Measurements from ENCODE around the gene CACHD1. TPM values are rescaled to one million over a fixed set of nuclear protein-coding genes. Genes with fewer than 3 reads are reported as not detected.

Gene CACHD1
- total RNA-seq, 3 donors from 2014 or later (not counting 1 experiment from before 2014, with no cell fraction given): not detected

DNA sequence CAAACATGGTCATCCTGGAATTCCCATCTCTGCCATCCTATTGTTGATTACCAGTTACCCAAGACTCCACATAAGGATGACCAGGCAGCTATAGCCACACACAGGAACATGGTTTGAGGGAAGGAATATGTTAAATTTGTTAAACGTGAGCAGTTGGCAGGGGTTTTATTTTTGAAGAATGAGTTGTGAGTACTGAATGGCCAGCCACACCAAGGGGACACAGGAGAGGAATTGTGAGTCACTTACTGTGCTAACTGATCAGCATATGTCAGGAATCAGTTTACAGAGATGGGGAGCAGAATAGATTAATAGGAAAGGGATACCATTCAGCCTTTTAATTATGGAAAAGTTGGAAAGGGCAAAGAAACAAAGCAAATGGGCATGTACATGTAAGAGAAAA is 235.7 kb downstream of the CACHD1 start:
- TF ChIP-seq, protein P1, sequence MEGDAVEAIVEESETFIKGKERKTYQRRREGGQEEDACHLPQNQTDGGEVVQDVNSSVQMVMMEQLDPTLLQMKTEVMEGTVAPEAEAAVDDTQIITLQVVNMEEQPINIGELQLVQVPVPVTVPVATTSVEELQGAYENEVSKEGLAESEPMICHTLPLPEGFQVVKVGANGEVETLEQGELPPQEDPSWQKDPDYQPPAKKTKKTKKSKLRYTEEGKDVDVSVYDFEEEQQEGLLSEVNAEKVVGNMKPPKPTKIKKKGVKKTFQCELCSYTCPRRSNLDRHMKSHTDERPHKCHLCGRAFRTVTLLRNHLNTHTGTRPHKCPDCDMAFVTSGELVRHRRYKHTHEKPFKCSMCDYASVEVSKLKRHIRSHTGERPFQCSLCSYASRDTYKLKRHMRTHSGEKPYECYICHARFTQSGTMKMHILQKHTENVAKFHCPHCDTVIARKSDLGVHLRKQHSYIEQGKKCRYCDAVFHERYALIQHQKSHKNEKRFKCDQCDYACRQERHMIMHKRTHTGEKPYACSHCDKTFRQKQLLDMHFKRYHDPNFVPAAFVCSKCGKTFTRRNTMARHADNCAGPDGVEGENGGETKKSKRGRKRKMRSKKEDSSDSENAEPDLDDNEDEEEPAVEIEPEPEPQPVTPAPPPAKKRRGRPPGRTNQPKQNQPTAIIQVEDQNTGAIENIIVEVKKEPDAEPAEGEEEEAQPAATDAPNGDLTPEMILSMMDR (IDR thresholded peaks at IDR 0.05): no peak
- Mint-ChIP-seq H3K4me1 (no peaks in the 10 kb centered on the region), H3K27me3 (ENCODE audit: low read depth in 2 of 2) (peaks cover 8 to 12% of the 10 kb centered on the region in 2 donors), H3K9me3 (no peaks in the 10 kb centered on the region), H3K4me3 (no peak overlapping the region), H3K27ac (no peak overlapping the region), H3K36me3 (no peaks in the 10 kb centered on the region)
- no peaks in the 10 kb centered on the region for H3K4me1 ChIP-seq (ENCODE audit: control insufficient read depth, insufficient read depth, low read length)
- DNase-seq (no peak), ATAC-seq (no peak)
- no peaks in the 10 kb centered on the region for H3K9me3 ChIP-seq (ENCODE audit: control insufficient read depth, insufficient read depth, low read length)
- no peak overlapping the region for H3K27ac ChIP-seq (ENCODE audit: low read length)
- H3K27me3 ChIP-seq (ENCODE audit: control insufficient read depth, insufficient read depth, low read length): no peaks in the 10 kb centered on the region
- 81% methylated on average over 1 of the region's 1 CpG for WGBS (ENCODE audit: insufficient coverage)
- H3K36me3 ChIP-seq (ENCODE audit: control insufficient read depth, insufficient read depth, low read length): no peaks in the 10 kb centered on the region
- H3K4me3 ChIP-seq (ENCODE audit: low read length): no peak overlapping the region
- intact Hi-C loops (cut with micrococcal nuclease): no loop called here

GRCh38 chr1:64711266-64711665 is 241.3 kb downstream of the CACHD1 start:
- Mint-ChIP-seq H3K9me3 (no peaks in the 10 kb centered on the region), H3K27ac (no peak overlapping the region), H3K36me3 (no peaks in the 10 kb centered on the region), H3K4me3 (no peak overlapping the region), H3K27me3 (ENCODE audit: low read depth in 2 of 2) (peaks cover 10 to 19% of the 10 kb centered on the region in 2 donors), H3K4me1 (no peaks in the 10 kb centered on the region)
- Histone ChIP-seq H3K4me3 (ENCODE audit: low read length) (no peak overlapping the region), H3K9me3 (ENCODE audit: control insufficient read depth, insufficient read depth, low read length) (no peaks in the 10 kb centered on the region), H3K27ac (ENCODE audit: low read length) (no peak overlapping the region), H3K4me1 (ENCODE audit: control insufficient read depth, insufficient read depth, low read length) (no peaks in the 10 kb centered on the region), H3K27me3 (ENCODE audit: control insufficient read depth, insufficient read depth, low read length) (no peaks in the 10 kb centered on the region), H3K36me3 (ENCODE audit: control insufficient read depth, insufficient read depth, low read length) (no peaks in the 10 kb centered on the region)
- intact Hi-C loops (cut with micrococcal nuclease): no loop called here
- TF ChIP-seq, protein P1 (IDR thresholded peaks at IDR 0.05): no peak
- 20% methylated on average over 1 of the region's 1 CpG for WGBS (ENCODE audit: insufficient coverage)
- ATAC-seq (no peak), DNase-seq (no peak)

- H3K4me3 ChIP-seq (ENCODE audit: low read length): no peak overlapping the region
- intact Hi-C loops (cut with micrococcal nuclease): no loop called here
- no peaks in the 10 kb centered on the region for H3K4me1 ChIP-seq (ENCODE audit: control insufficient read depth, insufficient read depth, low read length)
- H3K9me3 ChIP-seq (ENCODE audit: control insufficient read depth, insufficient read depth, low read length): no peaks in the 10 kb centered on the region
- H3K27me3 ChIP-seq (ENCODE audit: control insufficient read depth, insufficient read depth, low read length): no peaks in the 10 kb centered on the region
- Mint-ChIP-seq H3K9me3 (no peaks in the 10 kb centered on the region), H3K27ac (no peak overlapping the region), H3K27me3 (ENCODE audit: low read depth in 2 of 2) (peaks cover 10 to 19% of the 10 kb centered on the region in 2 donors), H3K4me3 (no peak overlapping the region), H3K4me1 (no peaks in the 10 kb centered on the region), H3K36me3 (no peaks in the 10 kb centered on the region)
- 92% methylated on average over 2 of the region's 2 CpGs for WGBS (ENCODE audit: insufficient coverage)
- DNase-seq (no peak), ATAC-seq (no peak)
- TF ChIP-seq, protein P1 (IDR thresholded peaks at IDR 0.05): no peak
- no peak overlapping the region for H3K27ac ChIP-seq (ENCODE audit: low read length)
- H3K36me3 ChIP-seq (ENCODE audit: control insufficient read depth, insufficient read depth, low read length): no peaks in the 10 kb centered on the region
Observed at GRCh38 chr1:64712049-64712448, 242.1 kb downstream of the CACHD1 start.

DNA sequence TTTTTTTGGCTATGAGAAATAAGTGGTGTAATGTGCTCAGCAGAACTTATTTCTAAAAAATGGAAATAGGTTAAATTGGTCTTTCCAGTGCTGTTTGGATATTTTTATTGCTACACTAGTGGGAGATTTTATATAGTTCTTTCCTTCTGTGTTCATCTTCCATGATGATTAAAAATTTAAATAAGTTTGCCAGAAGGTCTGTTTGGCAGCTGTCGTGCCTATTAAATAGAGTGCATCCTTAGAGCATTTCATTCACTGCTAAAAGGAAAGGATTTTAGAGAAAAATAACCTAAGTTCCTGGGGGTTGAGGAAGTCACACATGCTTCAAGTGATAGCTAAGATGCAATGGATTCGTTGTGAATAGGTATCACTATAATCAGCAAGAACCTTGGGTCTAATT is 245.3 kb downstream of the CACHD1 start:
- ATAC-seq (no peak), DNase-seq (no peak)
- no peak overlapping the region for H3K4me3 Mint-ChIP-seq
- H3K4me1 Mint-ChIP-seq: no peaks in the 10 kb centered on the region
- no peaks in the 10 kb centered on the region for H3K36me3 ChIP-seq (ENCODE audit: control insufficient read depth, insufficient read depth, low read length)
- no peak overlapping the region for H3K27ac ChIP-seq (ENCODE audit: low read length)
- no peaks in the 10 kb centered on the region for H3K4me1 ChIP-seq (ENCODE audit: control insufficient read depth, insufficient read depth, low read length)
- H3K27me3 Mint-ChIP-seq (ENCODE audit: low read depth in 2 of 2): peaks cover 21 to 33% of the 10 kb centered on the region in 2 donors
- peaks cover 2% of the 10 kb centered on the region for H3K9me3 ChIP-seq (ENCODE audit: control insufficient read depth, insufficient read depth, low read length)
- no peak overlapping the region for H3K4me3 ChIP-seq (ENCODE audit: low read length)
- TF ChIP-seq, protein P1 (IDR thresholded peaks at IDR 0.05): no peak
- H3K27me3 ChIP-seq (ENCODE audit: control insufficient read depth, insufficient read depth, low read length): no peaks in the 10 kb centered on the region
- H3K9me3 Mint-ChIP-seq: peaks cover 0 to 2% of the 10 kb centered on the region in 2 donors
- no peaks in the 10 kb centered on the region for H3K36me3 Mint-ChIP-seq
- WGBS (ENCODE audit: insufficient coverage): 79% methylated on average over 2 of the region's 2 CpGs
- intact Hi-C loops (cut with micrococcal nuclease): no loop called here
- H3K27ac Mint-ChIP-seq: no peak overlapping the region

All from natural killer cell (primary cell).